ENCODE results near the gene NSUN7. TPM values are rescaled to one million over a fixed set of nuclear protein-coding genes. Genes with fewer than 3 reads are reported as not detected.

NSUN7 gene
- total RNA-seq, 2 donors from 2014 or later: 17.9 to 29.6 TPM

GRCh38 chr4:40744218-40744617, 5.5 kb upstream of the NSUN7 start:
- WGBS, 2 experiments (ENCODE audit: insufficient coverage in 1 of 2, insufficient read length in 1 of 2): 83% methylated on average over 3 of the region's 3 CpGs; no CpG with 5 or more reads in 1 of the 2 experiments

GRCh38 chr4:40745285-40745984, 4.3 kb upstream of the NSUN7 start:
- Histone ChIP-seq H3K4me1 (ENCODE audit: control insufficient read depth, insufficient read depth, low read length) (no peaks in the 10 kb centered on the region), H3K9me3 (ENCODE audit: control insufficient read depth, low read length) (no peaks in the 10 kb centered on the region), H3K27me3 (ENCODE audit: control insufficient read depth, insufficient read depth, low read length, poor library complexity, severe bottlenecking) (no peaks in the 10 kb centered on the region), H3K4me3 (ENCODE audit: low read length) (no peak overlapping the region), H3K27ac (ENCODE audit: low read depth, low read length) (no peak overlapping the region), H3K36me3 (ENCODE audit: control insufficient read depth, insufficient read depth, low read length) (no peaks in the 10 kb centered on the region), H3K9ac (ENCODE audit: extremely low read depth, low read length, poor library complexity, severe bottlenecking) (no peak overlapping the region)
- no peaks in the 10 kb centered on the region for H3K9me3 Mint-ChIP-seq
- no peak for TF ChIP-seq CTCF (conservative IDR thresholded peaks at IDR 0.05)
- no peak for DNase-seq
- no peak overlapping the region for H3K27ac Mint-ChIP-seq
- peaks cover 3% of the 10 kb centered on the region for H3K27me3 Mint-ChIP-seq (ENCODE audit: insufficient read depth)
- no peaks in the 10 kb centered on the region for H3K36me3 Mint-ChIP-seq (ENCODE audit: low read depth)
- peaks cover under 1% of the 10 kb centered on the region for H3K4me1 Mint-ChIP-seq
- H3K4me3 Mint-ChIP-seq: no peak overlapping the region
- WGBS, 2 experiments (ENCODE audit: insufficient coverage in 1 of 2, insufficient read length in 1 of 2): 92 to 100% methylated on average over 3 to 6 of the region's 6 CpGs

More at GRCh38 chr4:40744218-40744617, 5.5 kb upstream of the NSUN7 start:
- Histone ChIP-seq H3K4me1 (ENCODE audit: control insufficient read depth, insufficient read depth, low read length) (no peaks in the 10 kb centered on the region), H3K9me3 (ENCODE audit: control insufficient read depth, low read length) (no peaks in the 10 kb centered on the region), H3K27me3 (ENCODE audit: control insufficient read depth, insufficient read depth, low read length, poor library complexity, severe bottlenecking) (no peaks in the 10 kb centered on the region), H3K4me3 (ENCODE audit: low read length) (no peak overlapping the region), H3K9ac (ENCODE audit: extremely low read depth, low read length, poor library complexity, severe bottlenecking) (no peak overlapping the region), H3K36me3 (ENCODE audit: control insufficient read depth, insufficient read depth, low read length) (no peaks in the 10 kb centered on the region), H3K27ac (ENCODE audit: low read depth, low read length) (no peak overlapping the region)
- Mint-ChIP-seq H3K9me3 (no peaks in the 10 kb centered on the region), H3K4me1 (no peaks in the 10 kb centered on the region), H3K4me3 (no peak overlapping the region), H3K36me3 (ENCODE audit: low read depth) (no peaks in the 10 kb centered on the region), H3K27me3 (ENCODE audit: insufficient read depth) (peaks cover 3% of the 10 kb centered on the region), H3K27ac (no peak overlapping the region)
- TF ChIP-seq CTCF (conservative IDR thresholded peaks at IDR 0.05): no peak
- no peak for DNase-seq

- Mint-ChIP-seq H3K4me3 (no peak overlapping the region), H3K9me3 (peaks cover 5% of the 10 kb centered on the region), H3K27ac (no peak overlapping the region)
Observed at GRCh38 chr4:40747207-40747835, 2.4 kb upstream of the NSUN7 start.

More at GRCh38 chr4:40747207-40747835, 2.4 kb upstream of the NSUN7 start:
- no peaks in the 10 kb centered on the region for H3K36me3 ChIP-seq (ENCODE audit: control insufficient read depth, insufficient read depth, low read length)
- Mint-ChIP-seq H3K27me3 (ENCODE audit: insufficient read depth) (peaks cover 3% of the 10 kb centered on the region), H3K4me1 (peaks cover 10% of the 10 kb centered on the region), H3K36me3 (ENCODE audit: low read depth) (peaks cover 9% of the 10 kb centered on the region)
- H3K9ac ChIP-seq (ENCODE audit: extremely low read depth, low read length, poor library complexity, severe bottlenecking): no peak overlapping the region
- no peak overlapping the region for H3K4me3 ChIP-seq (ENCODE audit: low read length)
- TF ChIP-seq CTCF (conservative IDR thresholded peaks at IDR 0.05): no peak
- H3K27me3 ChIP-seq (ENCODE audit: control insufficient read depth, insufficient read depth, low read length, poor library complexity, severe bottlenecking): no peaks in the 10 kb centered on the region
- peaks cover 8% of the 10 kb centered on the region for H3K9me3 ChIP-seq (ENCODE audit: control insufficient read depth, low read length)
- no peaks in the 10 kb centered on the region for H3K4me1 ChIP-seq (ENCODE audit: control insufficient read depth, insufficient read depth, low read length)
- WGBS, 2 experiments (ENCODE audit: insufficient coverage in 1 of 2, insufficient read length in 1 of 2): no CpG with 5 or more reads among the region's 2 CpGs
- DNase-seq: no peak
- no peak overlapping the region for H3K27ac ChIP-seq (ENCODE audit: low read depth, low read length)

Data from endodermal cell (in vitro differentiated cells).